Breast epithelium (tissue), 3 donors: ENCODE data around the gene TOR3A.

ENCODE experiments used
- POLR2A ChIP-seq: fragments of 450-650 bp; IDR thresholded peaks from one replicate; pipeline ENCODE4 v1.6.1; 2016; ENCODE audit warnings: antibody characterized with exemption, mild to moderate bottlenecking, moderate library complexity
- POLR2AphosphoS5 ChIP-seq, 3 donors: sonication (generic); formaldehyde crosslinking; IDR thresholded peaks; one replicate each; pipeline ENCODE4 v1.6.1; 2017; ENCODE audit warnings: antibody characterized with exemption in 3 of 3
- TF ChIP-seq, protein P1 (sequence below), 3 donors: fragments of 450-650 bp; IDR thresholded peaks; one replicate each; pipeline ENCODE4 v1.5.1; 2016 to 2017; ENCODE audit warnings: antibody characterized with exemption in 3 of 3, mild to moderate bottlenecking in 3 of 3, moderate library complexity in 3 of 3

DNA sequence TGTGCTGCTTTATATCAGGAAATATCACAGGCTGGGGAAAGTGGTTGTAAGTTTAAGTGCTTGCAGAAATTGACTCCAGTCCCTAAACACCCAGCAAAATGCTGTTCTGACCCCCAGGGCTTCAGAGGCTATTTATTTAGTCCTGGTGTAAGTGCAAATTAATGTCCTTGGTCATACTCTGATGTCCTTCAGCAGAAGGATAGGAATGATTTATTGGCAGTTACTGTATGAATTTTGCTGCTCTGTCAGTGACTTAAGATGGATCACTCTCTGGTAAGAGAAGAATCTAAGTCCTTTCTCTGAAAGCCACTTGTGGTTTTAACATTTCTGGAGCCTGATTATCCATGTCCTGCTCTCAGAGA is 34.3 kb upstream of the TOR3A start:
- TF ChIP-seq, protein P1, sequence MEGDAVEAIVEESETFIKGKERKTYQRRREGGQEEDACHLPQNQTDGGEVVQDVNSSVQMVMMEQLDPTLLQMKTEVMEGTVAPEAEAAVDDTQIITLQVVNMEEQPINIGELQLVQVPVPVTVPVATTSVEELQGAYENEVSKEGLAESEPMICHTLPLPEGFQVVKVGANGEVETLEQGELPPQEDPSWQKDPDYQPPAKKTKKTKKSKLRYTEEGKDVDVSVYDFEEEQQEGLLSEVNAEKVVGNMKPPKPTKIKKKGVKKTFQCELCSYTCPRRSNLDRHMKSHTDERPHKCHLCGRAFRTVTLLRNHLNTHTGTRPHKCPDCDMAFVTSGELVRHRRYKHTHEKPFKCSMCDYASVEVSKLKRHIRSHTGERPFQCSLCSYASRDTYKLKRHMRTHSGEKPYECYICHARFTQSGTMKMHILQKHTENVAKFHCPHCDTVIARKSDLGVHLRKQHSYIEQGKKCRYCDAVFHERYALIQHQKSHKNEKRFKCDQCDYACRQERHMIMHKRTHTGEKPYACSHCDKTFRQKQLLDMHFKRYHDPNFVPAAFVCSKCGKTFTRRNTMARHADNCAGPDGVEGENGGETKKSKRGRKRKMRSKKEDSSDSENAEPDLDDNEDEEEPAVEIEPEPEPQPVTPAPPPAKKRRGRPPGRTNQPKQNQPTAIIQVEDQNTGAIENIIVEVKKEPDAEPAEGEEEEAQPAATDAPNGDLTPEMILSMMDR (IDR thresholded peaks at IDR 0.05) = no peak
- TF ChIP-seq POLR2AphosphoS5 (IDR thresholded peaks at IDR 0.05) (no peak), POLR2A (no peak)
